Fibroblast of mammary gland (primary cell): ENCODE results near the gene TUNAR.

Experiments used
- DNase-seq: peaks from one replicate; pipeline ENCODE4 v3.0.0-alpha.2; 2010; ENCODE audit warnings: low read depth
- H3K4me3 ChIP-seq: 2 replicates; pipeline ENCODE4 v1.5.1; 2011; ENCODE audit warnings: low read depth, mild to moderate bottlenecking, low read length, moderate library complexity; ENCODE audit not compliant: control insufficient read depth
- TF ChIP-seq, protein P1 (sequence below): conservative IDR thresholded peaks from 2 replicates; pipeline ENCODE4 v1.5.1; 2011; ENCODE audit warnings: low read depth, low read length, inconsistent platforms; ENCODE audit not compliant: control insufficient read depth, insufficient read depth

Gene TUNAR

DNA sequence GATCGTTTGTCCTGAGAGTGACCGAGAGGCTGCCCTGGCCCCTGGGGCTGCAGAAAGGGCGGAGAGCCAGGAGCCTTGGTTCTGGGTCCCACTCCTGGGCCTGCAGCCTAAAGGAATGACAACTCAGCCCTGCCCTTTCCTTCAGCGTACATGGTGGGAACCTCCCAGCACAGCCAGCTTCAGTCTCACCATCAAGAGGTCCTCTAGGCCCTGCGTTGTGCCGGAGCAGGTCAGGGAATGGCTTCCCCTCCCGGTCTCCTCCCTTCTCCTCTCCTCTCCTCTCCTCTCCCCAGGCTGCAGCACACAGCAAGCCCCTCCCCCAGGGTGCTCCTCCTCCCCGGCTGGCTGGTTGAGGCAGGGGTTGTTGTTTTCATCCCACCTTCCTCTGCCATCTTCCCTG is 44.6 kb upstream of the TUNAR start:
- TF ChIP-seq, protein P1, sequence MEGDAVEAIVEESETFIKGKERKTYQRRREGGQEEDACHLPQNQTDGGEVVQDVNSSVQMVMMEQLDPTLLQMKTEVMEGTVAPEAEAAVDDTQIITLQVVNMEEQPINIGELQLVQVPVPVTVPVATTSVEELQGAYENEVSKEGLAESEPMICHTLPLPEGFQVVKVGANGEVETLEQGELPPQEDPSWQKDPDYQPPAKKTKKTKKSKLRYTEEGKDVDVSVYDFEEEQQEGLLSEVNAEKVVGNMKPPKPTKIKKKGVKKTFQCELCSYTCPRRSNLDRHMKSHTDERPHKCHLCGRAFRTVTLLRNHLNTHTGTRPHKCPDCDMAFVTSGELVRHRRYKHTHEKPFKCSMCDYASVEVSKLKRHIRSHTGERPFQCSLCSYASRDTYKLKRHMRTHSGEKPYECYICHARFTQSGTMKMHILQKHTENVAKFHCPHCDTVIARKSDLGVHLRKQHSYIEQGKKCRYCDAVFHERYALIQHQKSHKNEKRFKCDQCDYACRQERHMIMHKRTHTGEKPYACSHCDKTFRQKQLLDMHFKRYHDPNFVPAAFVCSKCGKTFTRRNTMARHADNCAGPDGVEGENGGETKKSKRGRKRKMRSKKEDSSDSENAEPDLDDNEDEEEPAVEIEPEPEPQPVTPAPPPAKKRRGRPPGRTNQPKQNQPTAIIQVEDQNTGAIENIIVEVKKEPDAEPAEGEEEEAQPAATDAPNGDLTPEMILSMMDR, result no peak
- DNase-seq, result no peak
- no peak overlapping the region for H3K4me3 ChIP-seq

DNA sequence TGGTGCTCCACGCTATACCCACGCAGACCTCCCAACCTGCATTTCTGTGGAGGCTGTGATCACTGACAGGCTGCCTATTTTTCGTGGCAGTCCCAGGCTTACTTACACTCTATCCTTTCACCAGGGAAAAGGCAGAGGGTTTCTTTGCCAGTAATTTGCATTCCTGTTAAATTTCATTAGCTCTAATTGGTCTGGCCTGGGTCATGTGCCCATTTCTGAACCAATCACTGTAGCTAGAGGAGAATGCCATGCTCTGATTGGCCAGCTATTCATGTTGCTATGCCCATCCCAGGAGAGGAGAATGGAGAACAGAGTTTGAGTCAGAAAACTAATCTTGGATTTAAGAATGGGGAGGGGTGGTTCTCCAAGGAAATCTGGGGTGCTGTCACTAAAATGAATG is 43.2 kb upstream of the TUNAR start:
- H3K4me3 ChIP-seq, result no peak overlapping the region
- TF ChIP-seq, protein P1, result no peak
- DNase-seq, result no peak

DNA sequence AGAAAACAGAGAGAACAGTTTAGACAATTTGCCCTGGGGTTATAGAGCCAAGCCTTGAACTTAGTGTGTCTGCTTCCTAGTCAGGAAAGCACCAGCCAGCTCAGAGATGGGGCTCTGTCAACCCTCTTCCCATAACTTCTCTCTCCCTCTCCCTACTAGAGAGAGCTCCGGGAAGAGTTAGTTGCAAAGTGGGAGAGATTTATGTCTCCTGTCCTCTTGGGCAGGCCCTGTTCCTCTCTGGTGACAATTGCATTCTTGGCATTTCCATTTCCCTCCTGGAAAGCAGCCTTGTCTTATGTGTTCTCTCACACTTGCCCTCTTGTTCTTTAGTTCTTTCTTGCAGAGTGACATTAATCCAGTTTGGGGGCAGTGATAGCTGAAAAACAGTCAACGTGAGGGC is 42.1 kb upstream of the TUNAR start:
- TF ChIP-seq, protein P1, result no peak
- H3K4me3 ChIP-seq, result no peak overlapping the region
- no peak for DNase-seq

DNA sequence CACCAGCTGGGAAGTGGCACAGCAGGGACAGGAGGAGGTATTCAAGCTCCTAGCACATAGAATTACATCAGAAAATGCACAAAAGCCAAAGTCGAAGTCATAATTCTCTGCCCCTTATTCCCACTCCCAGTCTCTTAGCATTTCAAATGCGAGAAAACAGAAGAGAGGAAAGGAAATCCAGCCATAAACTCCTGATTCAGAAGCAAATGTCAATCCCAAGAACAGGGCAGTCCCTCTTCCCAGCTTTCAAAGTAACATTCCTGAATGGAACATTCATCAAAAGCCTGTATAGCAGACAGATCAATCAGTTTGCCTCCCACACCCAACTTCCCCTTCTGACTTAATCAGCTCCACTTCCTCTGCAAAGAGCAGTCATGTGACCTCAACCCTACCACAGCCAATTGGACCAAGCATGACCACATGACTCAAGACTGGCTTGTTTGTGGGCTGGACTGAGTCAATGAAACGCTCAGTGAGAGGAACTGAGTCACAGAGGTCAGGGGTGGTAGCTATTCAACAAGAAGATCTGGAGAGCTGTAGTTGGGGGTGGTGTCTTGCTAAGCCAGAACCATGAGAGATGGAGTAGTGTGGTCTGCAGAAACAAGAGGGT is 41.4 kb upstream of the TUNAR start:
- peak; percentile 4 for DNase-seq
- no peak overlapping the region for H3K4me3 ChIP-seq
- TF ChIP-seq, protein P1, result no peak

DNA sequence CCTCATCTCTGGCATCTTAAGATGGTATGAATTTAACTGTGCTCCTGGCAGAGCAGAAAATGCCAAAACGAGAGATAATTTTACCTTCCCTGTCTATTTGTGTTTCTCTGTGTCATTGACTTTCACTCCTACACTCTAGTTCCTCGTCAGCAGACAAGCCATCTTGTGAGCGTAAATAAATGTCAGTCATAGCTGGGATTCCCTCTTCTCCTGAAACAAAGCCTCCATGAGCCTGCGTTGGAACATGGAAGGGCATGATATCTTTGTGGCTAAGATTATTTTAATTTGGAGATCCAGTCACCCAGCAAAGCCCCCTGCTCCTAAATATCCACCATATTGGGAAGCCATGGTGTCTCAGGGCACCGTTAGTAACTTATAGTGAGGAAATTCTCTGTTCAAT is 37.8 kb upstream of the TUNAR start:
- TF ChIP-seq, protein P1, result no peak
- no peak for DNase-seq
- no peak overlapping the region for H3K4me3 ChIP-seq

DNA sequence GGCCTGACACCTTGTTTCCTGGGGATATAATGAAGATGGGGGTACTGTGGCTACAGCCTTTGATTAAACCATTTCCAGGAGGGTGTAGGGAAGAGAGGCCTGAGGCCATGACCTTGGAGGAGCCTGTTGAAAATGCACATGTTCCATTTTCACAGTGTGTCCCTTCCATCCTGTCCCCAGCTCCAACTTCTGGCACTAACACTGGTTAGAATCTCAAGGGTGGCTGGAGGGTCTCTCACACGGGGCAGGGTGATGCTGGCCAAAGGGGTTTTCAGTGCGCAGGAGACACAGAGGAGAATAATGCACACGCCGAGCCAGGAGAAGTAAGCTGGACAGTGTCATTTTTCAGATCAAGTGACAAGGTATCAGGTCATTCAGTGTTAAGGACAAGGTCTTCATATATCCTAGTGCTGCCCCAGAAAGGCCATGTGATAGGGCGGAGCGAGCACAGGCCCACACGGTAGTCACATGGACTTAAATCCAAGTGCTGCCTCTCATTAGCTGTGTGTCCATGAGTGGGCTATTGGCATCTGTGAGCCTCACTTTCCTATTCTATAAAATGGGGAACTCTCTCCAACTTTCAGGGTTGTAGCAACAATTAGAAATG is 36.4 kb upstream of the TUNAR start:
- TF ChIP-seq, protein P1, result no peak
- no peak for DNase-seq
- H3K4me3 ChIP-seq, result no peak overlapping the region

DNA sequence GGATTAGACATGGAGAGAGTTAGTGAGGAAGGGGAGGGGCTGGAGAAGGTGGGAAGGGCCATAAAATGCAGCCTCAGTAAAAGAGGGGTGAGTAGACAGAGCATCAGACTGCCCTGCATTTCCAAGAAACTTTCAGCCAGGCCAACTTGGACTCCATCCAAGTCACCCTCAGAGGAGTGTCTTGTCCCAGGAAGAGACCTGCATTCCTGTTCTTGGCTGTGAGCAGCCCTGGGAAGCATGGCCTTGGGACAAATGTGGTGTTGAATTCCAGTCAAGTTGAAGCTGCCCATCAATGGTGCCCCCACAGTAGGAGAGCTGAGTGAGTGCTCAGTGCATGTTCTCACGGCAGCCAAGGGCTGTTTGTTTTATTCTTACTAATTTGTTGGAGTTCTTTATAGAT is 35.0 kb upstream of the TUNAR start:
- TF ChIP-seq, protein P1, result no peak
- DNase-seq, result no peak
- H3K4me3 ChIP-seq, result no peak overlapping the region
